ENCODE measurements around the gene AGRN.
"Not testable (repeated sequence)": the region's sequence is repeated elsewhere in the genome, so short reads cannot be mapped to it uniquely, and the experiment has no call there.

Gene AGRN

DNA sequence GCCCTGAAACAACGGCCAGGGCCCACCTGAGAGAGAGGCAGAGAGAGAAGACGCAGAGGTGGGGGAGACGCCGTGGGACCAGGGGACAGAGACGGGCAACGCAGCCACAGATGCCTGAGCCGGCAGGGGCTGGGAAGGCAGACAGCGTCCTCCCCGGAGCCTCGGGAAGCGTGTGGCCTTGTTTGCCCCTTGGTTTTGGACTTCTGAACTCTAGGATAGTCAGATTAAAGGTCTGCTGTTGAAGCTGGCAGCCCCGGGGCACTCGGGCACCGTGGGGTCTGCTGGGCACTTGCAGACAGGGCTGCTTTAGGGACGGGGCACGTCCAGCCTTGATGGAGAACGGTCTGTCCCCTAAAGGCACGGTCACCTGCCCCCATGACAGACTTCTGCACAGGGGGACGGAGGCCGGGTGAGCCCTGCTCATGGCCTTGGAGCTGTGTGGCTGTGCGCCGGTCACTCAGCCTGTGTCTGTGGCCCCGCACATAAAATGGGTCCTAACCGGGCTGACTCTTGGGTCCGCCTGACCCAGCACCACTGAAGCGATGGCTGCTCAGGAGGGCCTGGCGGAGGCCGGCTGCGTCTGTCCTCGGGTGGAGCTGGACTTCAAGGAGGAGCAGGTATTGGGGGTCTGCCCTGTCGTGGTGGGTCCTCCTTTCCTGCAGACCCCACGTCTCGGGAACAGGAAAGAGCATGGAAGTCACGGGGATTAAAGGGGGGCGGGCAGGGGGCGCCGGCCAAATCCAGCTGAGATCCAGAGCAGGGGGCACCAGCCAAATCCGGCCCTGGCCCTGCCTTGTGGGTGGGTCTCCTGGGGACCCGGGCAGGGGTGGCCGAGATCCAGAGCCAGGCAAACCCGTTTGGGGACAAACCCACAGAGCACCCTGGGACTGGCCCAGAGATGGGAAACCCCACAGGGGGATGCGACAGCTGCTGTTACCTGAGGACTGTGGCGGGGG is 63.8 kb downstream of the AGRN start:
- DNase-seq: no peak

DNA sequence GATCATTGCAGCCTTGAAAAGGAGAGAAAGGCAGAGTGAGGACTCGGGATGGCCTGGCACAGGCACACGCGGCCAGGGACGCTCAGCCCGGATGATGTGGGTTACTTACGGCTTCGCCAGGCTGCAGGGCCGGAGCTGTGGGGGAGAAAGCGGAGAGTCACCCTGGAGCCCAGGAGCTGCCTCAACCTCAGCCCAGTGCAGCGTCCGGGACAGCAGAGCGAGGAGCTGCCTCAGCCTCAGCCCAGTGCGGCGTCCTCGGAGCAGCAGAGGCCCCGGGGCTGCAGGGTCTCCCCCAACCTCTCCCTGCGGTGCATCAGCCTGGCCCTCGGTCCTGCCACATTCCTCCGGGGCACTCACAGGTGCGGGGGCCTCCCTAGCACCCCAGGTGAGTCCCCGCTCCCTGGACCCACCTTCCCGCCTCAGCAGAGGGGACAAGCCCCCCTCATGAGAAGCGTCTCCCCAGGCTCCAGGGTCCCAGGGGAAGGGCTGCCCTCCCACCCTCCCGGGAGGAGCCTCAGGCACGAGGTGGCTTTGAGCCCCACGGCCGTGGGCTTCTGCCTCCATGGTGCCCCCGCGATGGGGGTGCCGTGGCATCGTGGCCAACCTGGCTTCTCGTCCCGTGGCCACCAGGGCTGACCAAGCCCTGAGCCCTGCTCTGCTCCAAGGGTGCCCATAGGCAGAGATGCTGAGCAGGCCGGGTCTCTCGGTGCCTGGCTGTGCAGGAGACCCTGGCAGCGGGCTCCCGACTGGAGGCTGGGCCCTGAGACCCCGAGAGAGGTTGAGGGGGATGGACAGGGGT is 64.7 kb downstream of the AGRN start:
- no peak for DNase-seq

DNA sequence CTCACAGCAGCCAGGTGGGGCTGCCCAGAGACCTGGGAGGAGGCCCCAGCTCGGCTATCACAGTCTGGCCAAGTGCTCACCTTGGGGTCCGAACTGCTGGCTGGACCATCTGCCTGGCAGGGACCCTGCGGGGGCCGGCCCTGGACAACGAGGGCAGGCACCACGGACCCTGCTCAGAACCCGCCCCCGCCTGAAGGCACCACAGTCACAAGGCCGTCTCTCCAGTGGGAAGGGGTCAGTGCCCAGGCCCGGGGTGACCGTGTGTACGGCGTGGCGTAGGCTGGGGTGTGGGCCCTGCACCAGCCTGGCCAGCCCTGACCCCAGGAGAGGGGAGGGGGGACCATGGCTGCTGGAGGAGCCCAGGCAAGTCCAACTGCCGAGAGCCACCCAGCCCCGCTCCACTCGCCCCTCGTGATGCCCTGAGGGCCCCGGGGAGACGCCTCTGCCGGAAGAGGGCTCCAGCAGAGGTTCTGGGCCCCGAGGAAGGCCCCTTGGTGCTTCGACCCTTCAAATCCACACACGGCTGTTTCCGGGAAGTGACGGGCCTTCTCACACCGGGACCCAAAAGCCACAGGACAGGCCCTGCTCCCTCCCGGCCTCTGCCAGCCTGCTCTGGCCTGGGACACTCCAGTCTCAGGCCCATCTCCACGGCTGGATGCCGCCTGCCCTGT is 65.4 kb downstream of the AGRN start:
- DNase-seq: no peak

DNA sequence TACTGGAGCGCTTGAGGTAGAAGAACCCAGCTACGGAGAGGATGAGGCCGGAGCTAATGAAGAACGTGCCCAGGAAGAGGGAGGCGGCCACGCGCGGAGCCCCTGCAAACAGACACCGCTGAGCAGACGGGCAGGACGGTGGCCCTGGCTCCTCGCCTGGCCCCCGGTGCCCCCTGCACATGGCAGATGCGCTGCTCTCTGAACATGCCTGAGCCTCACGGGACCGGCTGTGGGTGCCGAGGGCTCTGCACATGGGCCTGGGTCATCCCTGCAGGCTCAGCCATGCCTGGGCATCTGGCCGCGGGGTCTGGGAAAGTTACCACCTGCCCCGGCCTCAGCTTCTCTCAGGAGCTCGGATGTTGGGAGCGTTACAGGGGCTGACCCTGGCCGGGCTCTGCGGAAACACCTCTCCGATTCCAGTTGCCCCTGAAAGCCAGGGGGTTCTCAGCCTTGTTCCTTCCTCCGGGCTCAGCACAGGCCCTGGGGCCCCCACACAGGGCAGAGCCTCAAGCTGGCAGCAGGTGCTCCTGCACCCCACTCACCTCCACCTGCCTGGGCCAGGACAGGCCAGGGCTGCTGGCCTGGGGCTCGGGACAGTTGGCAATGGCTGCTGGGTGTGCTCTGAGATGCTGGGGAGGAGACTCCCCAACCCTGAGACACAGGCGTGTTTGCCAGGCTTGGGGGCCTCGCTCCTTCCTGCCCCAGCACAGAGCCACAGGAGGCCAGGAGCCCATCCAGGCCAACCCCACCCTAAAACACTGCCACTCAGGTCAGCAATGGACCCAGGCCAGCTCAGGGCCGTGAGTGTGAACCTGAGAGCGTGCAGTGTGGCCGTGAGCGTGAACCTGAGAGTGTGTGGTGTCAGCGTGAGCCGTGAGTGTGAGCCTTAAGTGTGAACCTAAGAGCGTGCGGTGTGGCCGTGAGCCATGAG is 66.3 kb downstream of the AGRN start:
- no peak for DNase-seq

DNA sequence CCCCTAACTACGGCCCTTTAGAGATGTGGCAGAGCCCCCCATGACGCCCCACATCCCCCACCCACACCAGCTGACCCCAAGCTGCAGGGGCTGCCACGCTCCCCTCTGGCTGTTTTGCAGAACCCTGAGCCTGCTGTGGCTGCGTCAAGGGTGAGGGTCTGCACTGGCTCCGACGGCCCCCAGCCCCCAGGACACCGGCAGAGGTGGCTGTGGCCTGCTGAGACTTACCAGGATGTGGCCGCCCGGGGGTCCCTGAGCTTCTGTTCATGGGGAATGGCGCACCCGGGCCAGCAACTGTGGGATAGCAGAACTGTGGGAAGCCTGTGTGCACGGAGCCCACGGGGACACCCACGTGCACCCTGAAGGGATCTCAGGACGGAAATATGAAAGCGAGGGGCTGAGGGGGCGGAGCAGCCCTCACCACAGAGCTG is 67.0 kb downstream of the AGRN start:
- no peak for DNase-seq

DNA sequence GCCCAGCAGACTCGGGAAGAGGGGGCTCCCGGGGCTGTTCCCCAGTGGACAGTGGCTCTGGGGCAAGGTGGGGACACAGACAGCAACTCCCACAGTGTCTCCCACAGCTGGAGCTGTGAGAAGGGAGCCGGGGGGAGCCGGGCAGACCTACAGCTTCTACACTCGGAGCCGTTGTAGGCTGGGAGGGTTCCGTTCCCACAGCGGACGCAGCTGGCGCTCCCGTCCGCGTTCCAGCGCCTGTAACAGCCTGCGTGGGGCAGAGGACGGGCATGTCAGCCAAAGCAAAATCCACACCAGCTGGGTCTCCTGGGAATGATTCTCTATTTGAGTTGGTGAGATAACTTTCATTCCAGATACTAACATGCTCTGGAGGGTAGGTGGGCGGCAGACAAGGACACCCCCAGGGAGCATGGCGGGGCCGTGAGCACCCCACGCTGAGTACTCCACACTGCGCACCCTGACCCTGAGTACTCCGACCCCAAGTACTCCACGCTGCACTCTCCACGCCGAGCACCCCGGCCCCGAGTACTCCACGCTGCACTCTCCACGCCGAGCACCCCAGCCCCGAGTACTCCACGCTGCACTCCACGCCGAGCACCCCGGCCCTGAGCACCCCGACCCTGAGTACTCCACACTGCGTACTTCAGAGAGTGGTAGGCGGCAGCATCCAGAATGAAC is 67.6 kb downstream of the AGRN start:
- DNase-seq: no peak

DNA sequence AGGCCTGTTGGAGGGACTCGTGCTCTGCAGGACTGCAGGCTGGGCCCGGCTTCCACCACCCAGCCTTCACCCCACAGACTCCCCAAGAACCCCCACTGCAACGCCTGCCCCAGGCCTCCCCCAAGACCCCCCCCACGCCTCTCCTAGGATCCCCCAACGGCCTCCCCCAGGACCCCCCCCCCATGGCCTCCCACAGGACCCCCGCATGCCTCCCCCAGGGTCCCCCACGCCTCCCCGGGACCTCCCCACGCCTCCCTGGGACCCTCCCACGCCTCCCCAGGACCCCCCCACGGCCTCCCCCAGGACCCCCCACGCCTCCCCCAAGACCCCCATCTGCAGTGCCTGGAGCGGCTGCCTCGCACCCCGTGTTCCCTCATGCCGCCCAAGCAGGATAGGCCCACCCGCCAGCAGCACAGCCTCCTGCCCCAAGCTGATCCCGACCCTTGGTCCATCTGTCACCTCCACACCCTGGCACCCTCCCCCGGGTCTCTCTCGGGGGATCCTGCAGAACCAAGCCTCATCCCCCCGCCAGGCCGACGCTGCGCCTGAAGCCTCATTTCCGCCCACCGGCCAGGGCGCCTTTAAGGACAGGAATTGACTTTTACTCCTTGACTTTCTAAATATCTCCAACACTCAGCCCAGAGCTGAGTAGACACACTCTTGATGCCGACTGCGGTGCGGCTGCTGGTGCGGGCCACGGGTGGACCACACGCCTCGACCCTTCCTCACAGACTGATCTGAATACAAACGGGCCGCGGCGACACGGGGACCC is 68.3 kb downstream of the AGRN start:
- no peak for DNase-seq

DNA sequence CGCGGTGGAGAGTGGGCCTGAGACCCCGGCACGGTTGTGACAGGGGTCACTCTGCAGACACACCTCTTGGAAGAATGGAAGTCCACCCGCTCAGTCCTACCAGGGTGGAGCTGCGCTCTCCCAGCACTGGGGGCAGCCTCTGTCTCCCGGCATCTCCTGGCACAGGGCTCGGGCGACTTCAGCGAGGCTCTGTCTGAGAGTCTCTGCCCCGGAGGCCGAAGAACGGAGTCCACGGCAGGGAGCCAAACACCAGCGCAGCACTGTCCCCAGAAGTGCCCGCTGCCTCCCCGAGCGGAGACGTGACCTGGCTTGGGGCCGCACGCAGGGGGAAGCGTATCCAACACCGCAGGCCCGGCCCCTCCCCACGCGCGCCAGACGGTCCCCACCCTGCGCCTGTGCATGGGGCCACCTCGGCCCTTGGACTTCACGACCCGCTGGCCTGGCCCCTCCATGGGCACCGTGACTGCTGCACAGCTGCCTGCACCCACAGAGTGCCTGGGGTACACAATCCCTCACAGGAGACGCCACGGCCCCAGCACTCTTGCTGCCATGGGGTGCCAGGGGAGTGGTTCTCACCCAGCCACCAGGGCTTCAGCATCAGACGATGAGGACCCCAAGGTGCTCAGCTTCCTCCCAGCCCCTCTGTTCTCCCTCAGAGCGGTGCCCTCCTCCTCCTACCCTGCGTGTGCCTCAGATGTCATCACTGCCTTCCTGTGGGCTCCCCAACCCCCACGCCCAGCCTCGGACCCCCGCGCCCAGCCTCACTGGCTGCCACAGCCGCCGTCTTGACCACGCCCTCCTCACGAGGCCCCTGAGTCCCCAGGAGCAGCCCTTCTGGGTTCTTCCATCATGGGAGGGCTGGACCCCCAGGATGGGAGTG is 69.1 kb downstream of the AGRN start:
- DNase-seq: no peak

DNA sequence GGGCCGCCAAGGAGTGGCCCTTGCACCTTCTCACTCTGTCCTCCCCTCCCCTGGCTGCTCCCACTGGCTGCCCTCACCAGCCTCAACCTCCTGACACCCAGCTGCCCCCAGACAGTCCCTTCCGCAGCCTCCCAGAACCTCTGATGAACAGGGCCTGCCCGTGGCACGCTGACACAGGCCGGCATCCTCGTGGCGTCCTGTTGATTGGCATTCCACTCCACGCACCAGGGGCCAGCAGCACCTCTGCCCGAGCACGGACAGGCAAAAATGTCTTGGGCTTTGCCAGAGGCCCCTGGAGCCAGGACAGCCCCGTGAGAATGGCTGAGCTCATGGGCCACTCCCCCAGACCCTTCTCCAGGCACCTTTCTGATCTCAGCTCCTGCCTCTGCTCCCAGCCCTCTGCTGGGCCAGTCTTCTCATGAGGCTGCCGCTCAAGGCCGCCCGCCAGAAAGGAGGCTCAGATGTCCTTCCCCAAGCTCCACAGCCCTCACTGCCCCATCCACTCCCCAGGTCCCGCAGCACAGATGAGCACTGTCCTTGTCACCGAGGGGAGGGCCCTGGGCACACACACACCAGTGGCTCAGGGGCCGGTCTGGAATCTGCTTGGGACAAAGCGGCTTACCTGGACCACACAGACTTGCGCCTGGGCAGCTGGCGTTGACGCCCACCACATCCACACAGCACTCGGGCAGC is 70.0 kb downstream of the AGRN start:
- DNase-seq: no peak

DNA sequence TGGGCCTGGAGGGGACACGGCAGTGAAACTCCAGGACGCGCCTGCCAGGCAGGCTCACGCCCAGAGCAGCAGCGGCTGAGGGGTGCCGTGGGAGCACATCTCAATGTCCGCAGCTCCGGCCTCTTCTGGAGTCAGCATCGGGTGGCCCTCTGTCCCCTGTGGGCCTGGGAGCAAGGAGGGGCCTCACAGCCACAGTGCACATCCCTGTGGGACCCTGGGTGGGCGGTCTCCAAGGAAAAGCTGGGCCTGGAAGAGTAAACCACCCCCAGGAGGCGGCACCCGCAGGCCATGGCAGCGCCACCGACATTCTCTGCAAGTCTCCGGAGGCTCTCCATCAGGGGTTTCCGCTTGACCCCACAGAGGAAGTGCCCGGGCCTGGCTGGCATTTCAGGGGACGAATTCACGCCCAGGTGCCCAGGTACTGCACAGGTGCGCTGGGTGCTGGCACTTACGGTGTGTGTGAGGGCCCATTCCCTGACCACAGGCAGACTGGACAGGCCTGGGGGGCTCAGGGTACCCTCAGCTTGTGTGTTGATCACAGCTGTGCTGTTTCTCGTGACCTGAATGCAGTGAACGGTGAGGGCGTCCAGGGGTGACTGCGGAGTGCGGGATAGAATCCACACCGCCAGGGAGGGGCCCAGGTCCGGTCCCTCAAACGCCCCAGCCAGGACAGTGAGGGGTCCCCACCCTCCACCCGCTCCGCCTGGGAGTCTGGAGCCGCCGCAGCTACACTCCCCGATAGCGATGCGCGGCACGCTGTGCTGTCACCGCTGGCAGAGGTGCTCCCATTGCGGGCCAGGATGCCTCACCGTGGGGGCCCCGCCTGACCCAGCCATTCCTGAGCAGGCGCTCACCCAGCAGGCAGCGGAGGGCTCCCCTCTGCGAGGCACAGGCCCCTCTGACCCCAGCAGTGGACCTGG is 70.8 kb downstream of the AGRN start:
- DNase-seq: no peak

DNA sequence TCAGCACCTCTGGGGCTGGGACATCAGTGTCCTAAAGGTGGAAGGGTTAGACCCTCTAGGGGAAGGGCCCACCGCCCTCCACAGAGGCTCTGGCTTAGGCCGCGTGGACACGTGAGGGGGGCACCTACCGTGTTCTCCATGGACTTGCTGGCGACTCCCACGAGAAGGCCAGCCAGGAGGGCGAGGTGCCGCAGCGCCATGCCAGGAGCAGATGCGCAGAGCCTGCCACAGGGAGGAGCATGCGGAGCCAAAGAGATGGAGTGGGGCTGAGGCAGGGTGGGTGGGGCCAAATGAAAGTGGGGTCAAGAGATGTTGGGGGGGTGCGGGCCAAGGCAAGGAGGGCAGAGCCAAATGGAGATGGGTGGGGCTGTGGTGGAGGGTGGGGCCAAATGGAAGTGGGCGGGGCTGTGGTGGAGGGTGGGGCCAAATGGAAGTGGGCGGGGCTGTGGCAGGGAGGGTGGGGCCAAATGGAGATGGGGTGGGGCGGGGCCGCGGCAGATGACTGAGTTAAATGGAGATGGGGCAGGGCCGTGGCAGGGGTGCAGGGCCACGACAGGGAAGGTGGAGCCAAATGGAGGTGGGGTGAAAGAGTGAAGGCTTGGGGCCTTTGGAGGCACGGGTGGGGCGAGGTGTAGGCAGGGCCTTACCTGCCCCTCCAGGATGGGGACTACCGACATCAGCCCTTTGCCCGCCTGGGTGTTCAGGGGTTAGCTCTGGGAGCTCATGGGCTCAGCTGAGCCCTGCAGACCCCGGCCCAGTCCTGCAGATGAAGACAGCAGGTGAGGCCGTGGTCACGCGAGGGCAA is 71.6 kb downstream of the AGRN start:
- no peak for DNase-seq

DNA sequence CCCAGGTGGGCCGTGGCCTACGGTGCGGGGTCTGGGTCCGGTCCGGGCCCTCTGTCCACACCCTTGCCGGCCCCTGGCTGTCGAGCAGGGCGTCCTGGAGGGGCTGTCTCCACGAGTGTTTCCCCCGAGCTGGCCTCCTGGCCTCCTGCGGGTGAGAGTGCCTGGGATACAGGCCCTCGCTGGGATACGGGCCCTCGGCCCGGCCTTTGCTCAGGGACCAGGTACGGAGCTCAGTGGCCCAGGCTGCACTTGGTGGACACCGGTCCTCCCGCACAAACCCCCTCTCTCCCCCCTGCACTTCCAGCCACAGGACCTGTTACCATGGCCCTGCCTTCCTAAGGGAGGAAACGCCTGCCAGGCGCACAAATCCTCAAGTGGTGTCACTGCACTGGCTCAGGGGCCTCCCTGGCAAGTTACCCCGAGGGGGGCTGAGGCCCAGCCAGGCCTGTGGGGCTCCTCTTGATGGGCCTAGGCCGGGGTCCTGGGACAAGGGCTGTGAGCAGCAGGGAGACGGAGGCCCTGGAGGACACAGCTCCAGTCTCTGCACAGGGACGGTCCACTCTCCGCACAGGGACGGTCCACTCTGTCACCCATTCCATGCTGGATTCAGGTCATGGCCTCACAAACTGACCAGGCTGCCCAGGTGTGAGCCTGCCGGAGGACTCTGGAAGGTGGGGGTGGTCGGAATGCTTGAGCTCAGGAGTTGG is 72.4 kb downstream of the AGRN start:
- DNase-seq: no peak

DNA sequence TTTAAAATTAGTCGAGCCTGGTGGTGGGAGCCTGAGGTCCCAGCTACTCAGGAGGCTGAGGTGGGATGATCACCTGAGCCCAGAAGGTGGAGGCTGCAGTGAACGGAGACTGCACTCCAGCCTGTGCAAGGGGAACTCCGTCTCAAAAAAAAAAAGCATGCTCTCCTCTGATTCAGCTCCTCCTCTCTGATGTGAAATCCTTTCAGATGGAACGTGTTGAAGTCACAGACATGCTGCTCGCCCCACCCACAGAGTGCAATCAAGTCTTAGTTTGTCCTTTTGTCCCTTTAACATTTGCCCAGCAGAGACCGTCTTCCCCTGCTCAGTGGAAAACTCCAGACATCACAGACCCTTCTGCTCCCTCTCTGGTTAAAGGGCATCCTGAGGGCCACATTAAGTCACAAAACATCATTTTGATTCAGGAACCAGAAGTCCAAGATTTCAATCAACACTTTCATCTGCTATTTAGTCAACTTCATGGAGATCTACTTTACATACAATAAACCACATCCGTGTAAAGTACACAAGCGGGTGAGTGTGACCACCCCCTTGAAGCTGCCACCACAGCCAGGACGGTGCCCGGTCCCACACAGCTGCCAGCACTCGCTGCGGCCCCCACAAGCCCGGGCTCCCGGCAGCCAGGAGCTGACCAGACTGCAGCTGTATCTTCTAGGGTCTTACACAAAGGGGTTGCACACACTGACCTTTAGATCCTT is 73.1 kb downstream of the AGRN start:
- DNase-seq: no peak

DNA sequence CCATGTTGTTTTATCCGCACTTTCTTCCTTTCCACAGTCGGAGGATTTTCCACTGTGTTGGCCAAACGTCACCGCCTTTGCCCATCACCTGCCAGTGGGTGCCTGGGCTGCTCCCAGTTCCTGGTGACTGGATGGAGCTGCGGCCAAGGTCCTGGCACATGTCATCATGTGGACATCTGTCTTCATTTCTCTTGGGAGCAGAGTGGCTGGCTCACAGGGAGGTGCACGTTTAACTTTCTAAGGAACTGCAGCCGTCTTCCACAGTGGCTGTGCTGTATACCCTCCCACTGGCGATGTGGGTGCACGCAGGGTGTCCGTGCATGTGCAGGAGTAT is 73.7 kb downstream of the AGRN start:
- no peak for DNase-seq

DNA sequence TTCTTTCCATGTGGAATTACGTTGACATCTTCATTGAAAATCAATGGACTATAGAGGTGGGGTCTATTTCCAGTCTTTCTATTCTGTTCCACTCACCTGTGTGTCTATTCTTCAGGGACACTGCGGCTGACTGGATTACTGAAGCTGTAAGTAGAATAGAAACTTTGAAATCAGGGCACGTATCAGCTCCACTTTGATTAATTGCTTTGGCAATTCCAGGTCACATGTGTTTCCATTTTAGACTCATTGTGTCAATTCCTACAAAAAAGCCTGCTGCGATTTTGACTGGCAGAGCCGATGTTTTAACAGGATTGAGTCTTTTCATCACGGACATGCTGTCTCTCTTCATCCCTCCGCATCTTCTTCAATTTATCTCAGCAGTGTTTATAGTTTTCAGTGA is 75.1 kb downstream of the AGRN start:
- no peak for DNase-seq

DNA sequence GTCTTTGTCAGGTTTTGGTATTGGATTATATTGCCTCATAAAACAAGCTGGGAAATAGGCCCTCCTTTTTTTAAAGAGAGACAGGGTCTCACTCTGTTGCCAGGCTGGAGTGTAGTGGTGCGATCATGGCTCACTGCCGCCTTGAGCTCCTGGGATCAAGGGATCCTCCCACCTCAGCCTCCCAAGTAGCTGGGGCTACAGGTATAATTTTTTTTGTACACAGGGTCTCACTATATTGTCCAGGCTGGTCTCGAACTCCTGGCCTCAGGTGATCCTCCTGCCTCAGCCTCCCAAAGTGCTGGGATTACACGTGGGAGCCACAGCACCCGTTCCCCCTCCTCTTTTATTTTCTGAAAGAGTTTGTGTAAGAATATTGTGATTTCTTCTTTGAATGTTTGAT is 76.2 kb downstream of the AGRN start:
- not testable (repeated sequence) for DNase-seq

Measured in RPMI8226 (cell line).